Liver (tissue), 2 donors: ENCODE measurements around the gene MTERF4.

Experiments used
- JUND ChIP-seq, 2 donors: IDR thresholded peaks; 2 replicates each; pipeline ENCODE4 v1.6.1; 2016; ENCODE audit warnings: antibody characterized with exemption in 2 of 2
- TAF1 ChIP-seq: conservative IDR thresholded peaks from 2 replicates; pipeline ENCODE4 v1.6.1; 2016; ENCODE audit warnings: antibody characterized with exemption, mild to moderate bottlenecking
- donor health status: healthy.

GRCh38 chr2:241091201-241091600, 10.9 kb downstream of the MTERF4 start:
- TF ChIP-seq TAF1 = no peak
- TF ChIP-seq JUND (IDR thresholded peaks at IDR 0.05) = no peak
